Measurements from ENCODE around the gene ROBO1.

Gene ROBO1

GRCh38 chr3:79726786-79727185 is 41.0 kb downstream of the ROBO1 start:
- Histone ChIP-seq H4K20me1 (ENCODE audit: low read depth, low read length) (no peaks in the 10 kb centered on the region), H3K36me3 (ENCODE audit: low read length) (no peaks in the 10 kb centered on the region), H3K4me3 (ENCODE audit: insufficient read depth, low read length, poor library complexity, severe bottlenecking) (no peak overlapping the region), H3K27ac (ENCODE audit: low read depth, low read length) (no peak overlapping the region), H2AFZ (ENCODE audit: low read depth, low read length, severe bottlenecking) (no peak overlapping the region), H3K9me2 (replicated peaks; ENCODE audit: insufficient read depth, low read length) (no peaks in the 10 kb centered on the region), H3K9me3 (ENCODE audit: insufficient read depth, low read length) (no peaks in the 10 kb centered on the region), H3K4me2 (ENCODE audit: low read depth, low read length, poor library complexity, severe bottlenecking) (no peak overlapping the region), H3K27me3 (ENCODE audit: low read length) (no peaks in the 10 kb centered on the region), H3F3A (ENCODE audit: insufficient read depth) (no peaks in the 10 kb centered on the region), H3K79me2 (ENCODE audit: insufficient read depth, low read length) (no peaks in the 10 kb centered on the region), H3K9ac (ENCODE audit: low read length) (no peak overlapping the region)
- TF ChIP-seq CTCF (IDR thresholded peaks at IDR 0.05; ENCODE audit: insufficient read depth, low read length, poor library complexity, severe bottlenecking): no peak
- TF ChIP-seq EZH2phosphoT487 (conservative IDR thresholded peaks at IDR 0.05; ENCODE audit: low read length): no peak

GRCh38 chr3:79724206-79724605 is 43.6 kb downstream of the ROBO1 start:
- Histone ChIP-seq H3K9me2 (replicated peaks; ENCODE audit: insufficient read depth, low read length) (no peaks in the 10 kb centered on the region), H3K27me3 (ENCODE audit: low read length) (no peaks in the 10 kb centered on the region), H3K9ac (ENCODE audit: low read length) (no peak overlapping the region), H3K27ac (ENCODE audit: low read depth, low read length) (no peak overlapping the region), H3F3A (ENCODE audit: insufficient read depth) (no peaks in the 10 kb centered on the region), H3K9me3 (ENCODE audit: insufficient read depth, low read length) (no peaks in the 10 kb centered on the region), H2AFZ (ENCODE audit: low read depth, low read length, severe bottlenecking) (no peak overlapping the region), H3K36me3 (ENCODE audit: low read length) (no peaks in the 10 kb centered on the region), H4K20me1 (ENCODE audit: low read depth, low read length) (no peaks in the 10 kb centered on the region), H3K4me2 (ENCODE audit: low read depth, low read length, poor library complexity, severe bottlenecking) (no peak overlapping the region), H3K79me2 (ENCODE audit: insufficient read depth, low read length) (no peaks in the 10 kb centered on the region), H3K4me3 (ENCODE audit: insufficient read depth, low read length, poor library complexity, severe bottlenecking) (no peak overlapping the region)
- TF ChIP-seq CTCF (IDR thresholded peaks at IDR 0.05; ENCODE audit: insufficient read depth, low read length, poor library complexity, severe bottlenecking): no peak
- no peak for TF ChIP-seq EZH2phosphoT487 (conservative IDR thresholded peaks at IDR 0.05; ENCODE audit: low read length)

- Histone ChIP-seq H3K27ac (ENCODE audit: low read depth, low read length) (no peak overlapping the region), H3K79me2 (ENCODE audit: insufficient read depth, low read length) (no peaks in the 10 kb centered on the region), H3K4me3 (ENCODE audit: insufficient read depth, low read length, poor library complexity, severe bottlenecking) (no peak overlapping the region), H3F3A (ENCODE audit: insufficient read depth) (no peaks in the 10 kb centered on the region), H3K9me2 (replicated peaks; ENCODE audit: insufficient read depth, low read length) (no peaks in the 10 kb centered on the region; the same call in 1 of the 2 replicates), H4K20me1 (ENCODE audit: low read depth, low read length) (no peaks in the 10 kb centered on the region), H3K4me2 (ENCODE audit: low read depth, low read length, poor library complexity, severe bottlenecking) (no peak overlapping the region), H3K9ac (ENCODE audit: low read length) (no peak overlapping the region), H3K36me3 (ENCODE audit: low read length) (no peaks in the 10 kb centered on the region), H3K27me3 (ENCODE audit: low read length) (no peaks in the 10 kb centered on the region), H3K9me3 (ENCODE audit: insufficient read depth, low read length) (0 out of 2 replicates have a peak, but pooled peaks cover 3% of the 10 kb centered on the region), H2AFZ (ENCODE audit: low read depth, low read length, severe bottlenecking) (no peak overlapping the region)
- TF ChIP-seq CTCF (IDR thresholded peaks at IDR 0.05; ENCODE audit: insufficient read depth, low read length, poor library complexity, severe bottlenecking) (no peak), EZH2phosphoT487 (conservative IDR thresholded peaks at IDR 0.05; ENCODE audit: low read length) (no peak)
Observed at GRCh38 chr3:79690072-79690471, 77.7 kb downstream of the ROBO1 start.
